HEK293T (cell line): ENCODE results near the gene KCTD8.

Experiments
- CTCF ChIA-PET: fragments of 350-600 bp; formaldehyde crosslinking; extraction: SDS; loops from one replicate; lab custom pipeline; 2021; ENCODE audit warnings: antibody characterized with exemption, inconsistent platforms; lab: Yijun Ruan, JAX
- POLR2A ChIA-PET: fragments of 350-600 bp; formaldehyde crosslinking; extraction: SDS; loops from one replicate; lab custom pipeline; 2020; ENCODE audit warnings: antibody characterized with exemption, inconsistent platforms; lab: Yijun Ruan, JAX
- DNase-seq: peaks from one replicate; pipeline ENCODE4 v3.0.0; 2012; ENCODE audit warnings: mixed read lengths; ENCODE audit errors: extremely low spot score
- ARNT ChIP-seq: fragments of 450-650 bp; IDR thresholded peaks from 2 replicates; pipeline ENCODE4 v1.6.1; 2017; ENCODE audit warnings: mild to moderate bottlenecking
- BHLHE40 ChIP-seq: fragments of 450-650 bp; IDR thresholded peaks from 2 replicates; pipeline ENCODE4 v1.6.1; 2016; ENCODE audit warnings: mild to moderate bottlenecking, moderate library complexity, borderline replicate concordance
- CTBP1 ChIP-seq: fragments of 450-650 bp; IDR thresholded peaks from 2 replicates; pipeline ENCODE4 v1.6.1; 2016; ENCODE audit warnings: borderline replicate concordance
- ELF4 ChIP-seq: fragments of 450-650 bp; IDR thresholded peaks from 2 replicates; pipeline ENCODE4 v1.6.1; 2017; ENCODE audit warnings: antibody characterized with exemption
- FOXA1 ChIP-seq: fragments of 450-650 bp; IDR thresholded peaks from 2 replicates; pipeline ENCODE4 v1.6.1; 2016; ENCODE audit warnings: mild to moderate bottlenecking
- FOXK2 ChIP-seq: fragments of 450-650 bp; IDR thresholded peaks from 2 replicates; pipeline ENCODE4 v1.6.1; 2016; ENCODE audit warnings: mild to moderate bottlenecking
- FOXM1 ChIP-seq: fragments of 450-650 bp; IDR thresholded peaks from 2 replicates; pipeline ENCODE4 v1.6.1; 2017; ENCODE audit warnings: mild to moderate bottlenecking, borderline replicate concordance
- HDGF ChIP-seq: fragments of 450-650 bp; IDR thresholded peaks from 2 replicates; pipeline ENCODE4 v1.6.1; 2017; ENCODE audit warnings: antibody characterized with exemption, borderline replicate concordance
- L3MBTL2 ChIP-seq: fragments of 450-650 bp; conservative IDR thresholded peaks from 2 replicates; pipeline ENCODE4 v1.6.1; 2016; ENCODE audit warnings: mild to moderate bottlenecking
- LEF1 ChIP-seq: fragments of 450-650 bp; IDR thresholded peaks from 2 replicates; pipeline ENCODE4 v1.6.1; 2017; ENCODE audit warnings: mild to moderate bottlenecking, borderline replicate concordance
- NFRKB ChIP-seq: fragments of 450-650 bp; IDR thresholded peaks from 2 replicates; pipeline ENCODE4 v1.6.1; 2016; ENCODE audit warnings: mild to moderate bottlenecking, moderate library complexity
- PKNOX1 ChIP-seq: fragments of 450-650 bp; IDR thresholded peaks from 2 replicates; pipeline ENCODE4 v1.6.1; 2016
- SP1 ChIP-seq: fragments of 450-650 bp; IDR thresholded peaks from 2 replicates; pipeline ENCODE4 v1.6.1; 2017
- SUZ12 ChIP-seq: fragments of 450-650 bp; IDR thresholded peaks from 2 replicates; pipeline ENCODE4 v1.6.1; 2016; ENCODE audit warnings: mild to moderate bottlenecking
- TARDBP ChIP-seq: fragments of 450-650 bp; IDR thresholded peaks from 2 replicates; pipeline ENCODE4 v1.6.1; 2016
- ZNF384 ChIP-seq: fragments of 450-650 bp; IDR thresholded peaks from 2 replicates; pipeline ENCODE4 v1.6.1; 2016

Gene KCTD8

GRCh38 chr4:44448521-44449461, at the start of gene KCTD8:
Gene KCTD8 (minus strand): TSS chr4:44448809.
- TF ChIP-seq PKNOX1 (peak; percentile 72), SUZ12 (no peak), ARNT (no peak), FOXK2 (no peak), FOXA1 (no peak), ZNF384 (no peak)
- DNase-seq, result peak; percentile 81
- CTCF ChIA-PET, result interaction anchor here (0.8 to 1.5 kb wide), 6 partner anchors 10 to 183 kb away, joined by 3 to 9 read pairs (median 4); no protein-coding TSS in a partner anchor
- POLR2A ChIA-PET, result interaction anchor here (1.1 to 1.7 kb wide), 4 partner anchors 9 to 229 kb away, joined by 4 to 7 read pairs (median 4); partner anchors contain the start of gene GUF1

- ChIA-PET CTCF (interaction anchor here (1.2 to 1.5 kb wide), 2 partner anchors 46 to 51 kb away, joined by 3 to 9 read pairs; partner anchors contain the start of gene KCTD8), POLR2A (interaction anchor here (0.7 kb wide), 1 partner anchor 47 kb away, joined by 4 read pairs; the partner anchor contains the start of gene KCTD8)
- DNase-seq, result no peak
- TF ChIP-seq FOXA1 (no peak), ELF4 (no peak), NFRKB (no peak), FOXK2 (no peak), ZNF384 (no peak), TARDBP (no peak), ARNT (no peak), CTBP1 (no peak), LEF1 (no peak), SP1 (no peak), HDGF (no peak), PKNOX1 (no peak), SUZ12 (no peak), BHLHE40 (no peak), L3MBTL2 (no peak), FOXM1 (no peak)
Observed at GRCh38 chr4:44494810-44495701, 46.4 kb upstream of the KCTD8 start.

- CTCF ChIA-PET, result interaction anchor here (0.8 to 1.5 kb wide), 3 partner anchors 45 to 671 kb away, joined by 3 to 9 read pairs (median 3); partner anchors contain the start of gene KCTD8
- TF ChIP-seq ELF4, result no peak
- TF ChIP-seq ZNF384, result peak; percentile 92
- TF ChIP-seq CTBP1, result no peak
- POLR2A ChIA-PET, result interaction anchor here (0.7 kb wide), 1 partner anchor 46 kb away, joined by 4 read pairs; the partner anchor contains the start of gene KCTD8
- DNase-seq, result peak; percentile 16
Observed at GRCh38 chr4:44493924-44494323, 45.3 kb upstream of the KCTD8 start.

GRCh38 chr4:44487341-44487740, 38.7 kb upstream of the KCTD8 start:
- no peak for TF ChIP-seq FOXM1
- ChIA-PET POLR2A (no interaction called here), CTCF (no interaction called here)
- DNase-seq, result no peak

- ChIA-PET POLR2A (no interaction called here), CTCF (no interaction called here)
- no peak for DNase-seq
- TF ChIP-seq FOXM1 (no peak), TARDBP (no peak), ZNF384 (no peak), FOXK2 (no peak), SP1 (no peak), L3MBTL2 (no peak), FOXA1 (no peak), HDGF (no peak), LEF1 (no peak), ARNT (no peak), BHLHE40 (no peak)
Observed at GRCh38 chr4:44479731-44480130, 31.1 kb upstream of the KCTD8 start.

GRCh38 chr4:44462259-44462658, 13.7 kb upstream of the KCTD8 start:
- DNase-seq, result no peak
- CTCF ChIA-PET, result interaction anchor here (0.5 kb wide), 1 partner anchor 21 kb away, joined by 3 read pairs; no protein-coding TSS in a partner anchor
- no peak for TF ChIP-seq NFRKB
- TF ChIP-seq BHLHE40, result no peak
- TF ChIP-seq SP1, result no peak
- no peak for TF ChIP-seq ARNT
- no peak for TF ChIP-seq CTBP1
- TF ChIP-seq SUZ12, result no peak
- no peak for TF ChIP-seq LEF1
- no peak for TF ChIP-seq FOXK2
- POLR2A ChIA-PET, result no interaction called here
